GM19328 (cell line): Measurements from ENCODE around the gene MBLAC1.

Experiments used
- ATAC-seq: cut with Tn5 transposase; IDR thresholded peaks from one replicate; pipeline ENCODE4 v1.9.1; 2021; ENCODE audit warnings: mild to moderate bottlenecking, moderate library complexity; ENCODE audit not compliant: unreplicated experiment

MBLAC1 gene

DNA sequence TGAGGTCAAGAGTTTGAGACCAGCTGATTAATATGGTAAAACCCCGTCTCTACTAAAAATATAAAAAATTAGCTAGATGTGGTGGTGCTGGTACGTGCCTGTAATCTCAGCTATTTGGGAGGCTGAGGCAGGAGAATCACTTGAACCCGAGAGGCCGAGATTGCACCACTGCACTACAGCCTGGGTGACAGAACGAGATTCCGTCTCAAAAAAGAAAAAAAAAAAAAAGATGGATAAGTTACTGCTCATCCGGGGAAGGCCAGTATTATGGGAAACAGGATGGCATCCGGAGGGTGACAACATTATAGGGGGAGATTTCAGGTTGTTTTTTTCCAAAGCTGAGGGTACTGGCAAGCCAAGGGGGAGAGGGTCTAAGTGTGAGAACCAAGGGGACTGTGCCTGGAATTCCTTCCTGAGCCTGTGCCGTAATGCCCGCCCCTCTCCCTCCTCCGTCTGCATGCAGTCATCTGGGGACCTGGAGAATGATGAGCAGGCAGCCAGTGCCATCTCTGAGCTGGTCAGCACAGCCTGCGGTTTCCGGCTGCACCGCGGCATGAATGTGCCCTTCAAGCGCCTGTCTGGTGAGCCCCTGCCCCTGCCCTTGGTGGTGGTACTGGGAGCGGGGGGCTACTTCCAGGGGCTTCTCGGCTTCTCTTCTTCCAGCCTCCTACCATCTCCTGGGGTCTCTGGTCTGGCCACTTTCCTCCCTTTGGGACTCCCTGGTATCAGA is 26.3 kb downstream of the MBLAC1 start:
- no peak for ATAC-seq

- no peak for ATAC-seq
These were observed 27.2 kb downstream of the MBLAC1 start for GRCh38 chr7:100153708-100154535.

DNA sequence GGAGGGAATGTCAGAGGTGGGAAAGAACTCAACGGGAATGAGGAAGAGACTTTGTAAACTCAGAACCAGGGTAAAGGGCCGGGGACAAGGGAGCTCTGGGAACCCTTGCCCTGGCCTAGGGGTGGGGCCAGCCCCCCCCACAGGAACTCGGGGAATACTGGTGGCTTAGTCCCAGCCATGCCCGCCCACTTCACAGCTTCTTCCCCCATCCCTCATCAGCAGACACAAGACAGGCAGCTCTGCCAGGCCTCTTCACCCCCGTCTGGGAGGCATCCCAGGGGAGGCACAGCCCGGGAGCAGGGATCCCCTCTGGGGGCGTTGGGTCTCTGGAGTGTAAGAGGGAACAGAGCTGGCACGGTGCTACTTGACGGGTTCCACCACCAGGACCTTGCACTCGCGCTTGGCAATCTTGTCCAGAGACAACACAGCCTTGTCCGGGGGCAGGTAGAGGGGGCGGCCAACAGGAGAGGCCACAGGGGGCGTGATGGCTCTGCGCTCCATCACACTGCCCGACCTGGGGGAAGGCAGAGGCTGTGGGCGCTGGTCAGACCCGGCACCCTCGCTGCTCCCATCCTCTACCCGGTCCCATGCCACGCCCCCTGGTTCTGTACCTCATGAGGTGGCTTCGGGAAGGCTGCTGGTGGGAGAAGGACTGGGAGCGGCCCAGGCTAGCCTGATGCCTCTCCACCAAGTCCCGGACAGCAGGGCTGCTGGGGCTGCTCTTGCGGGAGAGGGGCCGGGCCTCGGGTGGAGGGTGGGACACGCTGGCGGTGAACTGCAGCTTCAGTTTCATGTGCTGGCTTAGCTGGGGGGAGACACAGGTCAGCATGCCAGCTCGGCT is 28.1 kb downstream of the MBLAC1 start:
- ATAC-seq: no peak

DNA sequence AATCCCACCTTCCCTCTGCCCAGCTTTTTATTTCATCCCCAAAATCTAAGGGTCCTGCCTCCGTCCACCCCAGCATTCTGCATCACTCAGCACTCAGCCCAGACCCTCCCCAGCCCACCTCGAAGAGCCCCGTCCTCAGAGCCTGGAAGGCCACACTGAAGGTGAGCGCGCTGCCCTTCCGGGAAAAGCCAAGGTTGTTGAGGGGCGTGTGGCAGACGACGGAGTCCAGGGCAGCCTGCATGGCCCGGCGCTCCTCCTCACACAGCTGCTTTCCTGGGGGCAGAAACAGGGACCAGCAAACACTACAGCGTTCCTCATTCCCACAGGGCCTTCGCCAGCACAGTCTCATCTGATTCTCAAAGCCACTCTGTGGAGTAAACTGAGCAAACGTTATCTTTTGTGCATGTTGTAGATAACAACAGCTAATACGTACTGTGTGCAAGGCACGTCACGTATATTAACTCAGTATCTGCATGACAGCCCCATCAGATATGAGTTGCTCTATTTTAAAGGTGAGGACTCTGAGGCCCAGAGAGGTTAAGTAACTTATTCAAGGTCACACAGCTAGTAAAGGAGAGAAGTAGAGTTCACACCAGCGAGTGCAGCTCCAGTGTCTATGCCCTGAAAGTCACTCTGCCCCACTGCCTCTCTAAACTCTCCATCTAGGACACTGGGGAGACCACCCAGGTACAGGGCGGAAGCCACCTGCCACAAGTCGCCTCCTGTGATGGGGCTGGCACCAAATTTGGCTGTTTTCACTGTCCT is 29.0 kb downstream of the MBLAC1 start:
- no peak for ATAC-seq

DNA sequence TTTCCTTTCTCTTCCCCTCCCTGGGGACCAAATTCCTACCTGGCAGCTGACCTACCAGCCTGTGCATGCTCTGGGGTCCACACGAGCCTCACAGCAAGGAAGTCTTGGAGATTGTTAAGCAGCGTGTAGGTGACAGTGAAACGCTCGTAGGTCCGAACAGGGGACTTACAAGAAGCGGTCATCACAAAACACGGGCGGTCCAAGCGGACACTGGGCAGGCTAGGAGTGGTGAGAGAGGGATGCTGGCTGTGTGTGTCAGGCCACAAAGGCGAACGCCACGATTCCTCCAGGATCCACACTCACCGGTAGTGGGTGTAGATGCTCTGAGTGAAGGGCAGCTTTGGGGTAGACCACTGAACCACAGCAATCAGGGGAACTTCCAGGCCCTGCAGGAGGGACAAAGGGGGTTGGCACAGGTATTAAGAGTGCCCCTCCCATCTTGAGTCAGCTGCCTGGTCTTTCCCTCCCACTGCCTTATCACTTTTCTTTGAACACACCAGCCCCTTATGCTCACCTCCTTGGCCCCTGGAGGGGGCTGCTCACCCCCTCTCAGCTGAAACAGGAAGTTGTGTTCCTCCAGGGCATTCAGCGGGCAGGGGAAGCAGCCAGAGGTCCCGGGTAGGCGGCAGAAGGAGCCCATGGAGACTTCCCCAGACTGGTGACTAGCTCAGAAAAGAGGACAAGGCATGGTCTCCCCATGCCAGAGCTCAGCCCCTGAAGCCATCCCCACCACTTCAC is 29.7 kb downstream of the MBLAC1 start:
- ATAC-seq: no peak

DNA sequence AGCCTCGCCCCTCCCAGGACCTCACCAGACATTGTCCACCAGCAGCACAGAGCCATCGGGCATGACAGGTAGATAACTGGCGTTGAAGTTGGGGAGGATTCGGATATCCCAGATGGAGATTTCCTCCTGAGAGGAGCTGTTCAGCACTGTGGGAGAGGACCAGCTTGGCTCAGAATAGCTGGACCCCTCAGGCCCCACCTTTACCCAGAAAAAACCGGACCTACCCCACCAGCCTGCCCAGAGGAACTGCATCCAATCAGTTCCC is 30.2 kb downstream of the MBLAC1 start:
- ATAC-seq: no peak

- ATAC-seq: no peak
These were observed 30.8 kb downstream of the MBLAC1 start for GRCh38 chr7:100157334-100158228.

DNA sequence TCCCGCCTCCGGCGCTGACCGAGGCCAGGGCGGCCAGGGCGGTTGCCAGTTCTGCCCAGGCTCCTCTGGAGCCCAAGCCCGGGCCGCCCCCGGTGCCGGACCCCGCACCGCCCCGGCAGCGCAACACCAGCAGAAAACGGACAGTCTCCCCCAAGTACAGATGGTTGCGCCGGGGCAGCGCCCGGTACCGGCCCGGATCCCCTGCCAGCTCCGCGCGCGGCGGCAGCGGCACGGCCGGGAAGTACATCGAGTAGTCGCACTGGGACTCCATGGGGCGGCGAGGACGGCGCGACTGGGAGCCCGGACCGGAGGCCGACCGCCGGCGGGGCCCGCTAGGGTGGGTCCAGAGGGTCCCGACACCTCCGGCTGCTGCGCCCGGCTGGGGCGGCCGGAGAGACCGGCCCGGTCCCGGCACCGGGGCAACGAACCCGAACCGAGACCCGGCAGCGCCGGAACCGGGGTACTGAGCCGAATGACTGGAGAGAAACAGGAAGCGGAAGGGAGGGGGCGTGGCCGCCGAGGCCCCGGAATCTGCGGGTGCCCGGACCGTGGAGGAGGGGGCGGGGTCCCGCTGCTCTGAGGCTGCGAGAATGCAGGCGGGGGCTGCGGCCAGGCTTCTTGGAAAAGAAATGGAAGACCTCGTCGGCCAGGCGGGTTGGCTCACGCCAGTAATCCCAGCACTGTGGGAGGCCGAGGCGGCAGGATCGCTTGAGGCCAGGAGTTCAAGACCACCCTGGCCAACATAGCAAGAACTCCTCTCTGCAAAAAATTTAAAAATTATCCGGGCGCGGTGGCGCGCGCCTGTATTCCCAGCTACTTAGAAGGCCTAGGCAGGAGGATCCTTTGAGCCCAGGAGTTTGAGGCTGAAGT is 31.7 kb downstream of the MBLAC1 start, which contains the start of gene TRAPPC14:
Gene TRAPPC14, minus strand, starts transcription at position 495 of the 870 bp plus-strand sequence. Its CDS starts 224 bp downstream, at position 271.
- ATAC-seq: no peak

- ATAC-seq: no peak
These were observed 32.4 kb downstream of the MBLAC1 start for GRCh38 chr7:100159099-100159623.

DNA sequence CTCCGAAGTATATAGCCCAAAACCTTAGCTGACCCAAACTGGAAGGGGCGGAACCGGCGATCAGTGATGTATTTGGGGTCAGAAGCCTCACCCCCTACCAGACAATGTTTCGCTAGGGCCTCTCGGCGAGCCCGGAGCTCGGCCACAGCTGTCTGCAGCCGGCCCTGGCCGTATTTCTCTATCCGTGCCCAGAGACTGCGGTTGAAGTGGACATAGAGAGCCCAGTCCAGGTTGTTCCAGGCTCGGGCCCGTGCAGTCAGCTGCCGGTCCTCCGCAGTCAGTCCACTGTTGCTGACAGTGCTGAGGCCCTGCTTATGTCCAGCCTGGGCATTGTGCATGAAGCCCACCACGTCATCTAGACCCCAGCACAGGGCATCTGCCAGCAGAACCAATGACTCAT is 33.3 kb downstream of the MBLAC1 start:
- ATAC-seq: no peak

DNA sequence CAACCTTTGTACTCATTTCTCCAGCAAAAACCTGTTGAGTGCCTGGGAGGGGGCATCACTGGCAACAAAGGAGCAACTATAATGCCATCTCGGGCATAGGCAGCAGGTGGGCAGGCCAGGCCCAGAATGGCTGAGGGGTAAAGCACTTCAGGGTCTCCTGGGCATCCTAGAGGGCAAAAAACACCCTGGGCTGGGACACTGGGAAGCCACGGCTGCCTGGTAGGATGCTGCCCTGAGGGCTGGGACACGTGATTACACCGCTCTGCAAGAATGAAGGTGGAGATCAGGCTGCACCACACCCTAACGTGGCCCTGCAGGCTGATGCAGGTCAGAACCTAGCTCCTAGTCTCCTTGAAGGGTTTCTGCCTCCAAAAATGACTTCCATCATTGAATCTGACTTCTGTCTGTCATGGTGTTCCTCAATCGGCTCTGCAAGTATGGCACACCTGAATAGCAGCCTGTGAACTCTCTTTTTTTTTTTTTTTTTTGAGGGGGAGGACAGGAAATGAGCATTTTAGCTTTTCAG is 36.3 kb downstream of the MBLAC1 start:
- no peak for ATAC-seq

- ATAC-seq: no peak
These were observed 37.1 kb downstream of the MBLAC1 start for GRCh38 chr7:100163871-100164270.

GRCh38 chr7:100166317-100166940 is 39.7 kb downstream of the MBLAC1 start:
- no peak for ATAC-seq

GRCh38 chr7:100166970-100167911 is 40.5 kb downstream of the MBLAC1 start:
- no peak for ATAC-seq

GRCh38 chr7:100167912-100168323 is 41.2 kb downstream of the MBLAC1 start:
- ATAC-seq: no peak
